ENCODE results near the gene ASB1.
"Not testable (repeated sequence)": the region's sequence is repeated elsewhere in the genome, so short reads cannot be mapped to it uniquely, and the experiment has no call there.

ASB1 gene

GRCh38 chr2:238401551-238401950 is 25.2 kb upstream of the ASB1 start:
- TF ChIP-seq TAF1 (IDR thresholded peaks at IDR 0.05; ENCODE audit: low read depth, low read length): no peak
- no peak for TF ChIP-seq POLR2AphosphoS5 (IDR thresholded peaks at IDR 0.05; ENCODE audit: low read depth, low read length)
- no peak for TF ChIP-seq POLR2A (IDR thresholded peaks at IDR 0.05; ENCODE audit: low read depth, low read length)
- no peak for TF ChIP-seq SPI1 (IDR thresholded peaks at IDR 0.05; ENCODE audit: low read depth, low read length)
- TF ChIP-seq POU2F2 (IDR thresholded peaks at IDR 0.05; ENCODE audit: low read depth, low read length): no peak
- TF ChIP-seq PAX5 (IDR thresholded peaks at IDR 0.05; ENCODE audit: insufficient read depth, low read length, severe bottlenecking): no peak
- no peak for DNase-seq (ENCODE audit: insufficient read length, low spot score)
- FAIRE-seq: no peak

- FAIRE-seq (no peak), DNase-seq (ENCODE audit: insufficient read length, low spot score) (no peak)
- no peak for TF ChIP-seq SPI1 (IDR thresholded peaks at IDR 0.05; ENCODE audit: low read depth, low read length)
- no peak for TF ChIP-seq POU2F2 (IDR thresholded peaks at IDR 0.05; ENCODE audit: low read depth, low read length)
Measured at GRCh38 chr2:238403632-238404405, 22.9 kb upstream of the ASB1 start.

- no peak for TF ChIP-seq POU2F2 (IDR thresholded peaks at IDR 0.05; ENCODE audit: low read depth, low read length)
- TF ChIP-seq PAX5 (IDR thresholded peaks at IDR 0.05; ENCODE audit: insufficient read depth, low read length, severe bottlenecking): no peak
- DNase-seq (ENCODE audit: insufficient read length, low spot score) (no peak), FAIRE-seq (no peak)
Measured at GRCh38 chr2:238404406-238405216, 22.1 kb upstream of the ASB1 start.

GRCh38 chr2:238405217-238405555 is 21.5 kb upstream of the ASB1 start:
- DNase-seq (ENCODE audit: insufficient read length, low spot score); FAIRE-seq: not testable (repeated sequence)

- FAIRE-seq: no peak
- no peak for DNase-seq (ENCODE audit: insufficient read length, low spot score)
- TF ChIP-seq POU2F2 (IDR thresholded peaks at IDR 0.05; ENCODE audit: low read depth, low read length) (no peak), POLR2AphosphoS5 (IDR thresholded peaks at IDR 0.05; ENCODE audit: low read depth, low read length) (no peak), TAF1 (IDR thresholded peaks at IDR 0.05; ENCODE audit: low read depth, low read length) (no peak), POLR2A (IDR thresholded peaks at IDR 0.05; ENCODE audit: low read depth, low read length) (no peak), SPI1 (IDR thresholded peaks at IDR 0.05; ENCODE audit: low read depth, low read length) (no peak), PAX5 (IDR thresholded peaks at IDR 0.05; ENCODE audit: insufficient read depth, low read length, severe bottlenecking) (no peak)
Measured at GRCh38 chr2:238406221-238406997, 20.3 kb upstream of the ASB1 start.

- no peak for FAIRE-seq
- TF ChIP-seq PAX5 (IDR thresholded peaks at IDR 0.05; ENCODE audit: insufficient read depth, low read length, severe bottlenecking): no peak
- no peak for TF ChIP-seq POLR2AphosphoS5 (IDR thresholded peaks at IDR 0.05; ENCODE audit: low read depth, low read length)
- no peak for TF ChIP-seq TAF1 (IDR thresholded peaks at IDR 0.05; ENCODE audit: low read depth, low read length)
- TF ChIP-seq SPI1 (IDR thresholded peaks at IDR 0.05; ENCODE audit: low read depth, low read length): no peak
- DNase-seq (ENCODE audit: insufficient read length, low spot score): no peak
Measured at GRCh38 chr2:238406998-238407285, 19.8 kb upstream of the ASB1 start.

GRCh38 chr2:238407566-238407965 is 19.2 kb upstream of the ASB1 start:
- no peak for FAIRE-seq
- TF ChIP-seq POLR2A (IDR thresholded peaks at IDR 0.05; ENCODE audit: low read depth, low read length) (no peak), SPI1 (IDR thresholded peaks at IDR 0.05; ENCODE audit: low read depth, low read length) (no peak), PAX5 (IDR thresholded peaks at IDR 0.05; ENCODE audit: insufficient read depth, low read length, severe bottlenecking) (no peak), TAF1 (IDR thresholded peaks at IDR 0.05; ENCODE audit: low read depth, low read length) (no peak), POLR2AphosphoS5 (IDR thresholded peaks at IDR 0.05; ENCODE audit: low read depth, low read length) (no peak), POU2F2 (IDR thresholded peaks at IDR 0.05; ENCODE audit: low read depth, low read length) (no peak)
- DNase-seq (ENCODE audit: insufficient read length, low spot score): no peak

GRCh38 chr2:238408615-238409340 is 17.9 kb upstream of the ASB1 start:
- TF ChIP-seq TAF1 (IDR thresholded peaks at IDR 0.05; ENCODE audit: low read depth, low read length) (no peak), SPI1 (IDR thresholded peaks at IDR 0.05; ENCODE audit: low read depth, low read length) (no peak), POLR2A (IDR thresholded peaks at IDR 0.05; ENCODE audit: low read depth, low read length) (no peak), PAX5 (IDR thresholded peaks at IDR 0.05; ENCODE audit: insufficient read depth, low read length, severe bottlenecking) (no peak), POU2F2 (IDR thresholded peaks at IDR 0.05; ENCODE audit: low read depth, low read length) (no peak), POLR2AphosphoS5 (IDR thresholded peaks at IDR 0.05; ENCODE audit: low read depth, low read length) (no peak)
- no peak for DNase-seq (ENCODE audit: insufficient read length, low spot score)
- no peak for FAIRE-seq

- FAIRE-seq: no peak
- TF ChIP-seq POLR2AphosphoS5 (IDR thresholded peaks at IDR 0.05; ENCODE audit: low read depth, low read length): no peak
- TF ChIP-seq TAF1 (IDR thresholded peaks at IDR 0.05; ENCODE audit: low read depth, low read length): no peak
- TF ChIP-seq POLR2A (IDR thresholded peaks at IDR 0.05; ENCODE audit: low read depth, low read length): no peak
- no peak for TF ChIP-seq PAX5 (IDR thresholded peaks at IDR 0.05; ENCODE audit: insufficient read depth, low read length, severe bottlenecking)
- no peak for TF ChIP-seq SPI1 (IDR thresholded peaks at IDR 0.05; ENCODE audit: low read depth, low read length)
- no peak for TF ChIP-seq POU2F2 (IDR thresholded peaks at IDR 0.05; ENCODE audit: low read depth, low read length)
- DNase-seq (ENCODE audit: insufficient read length, low spot score): no peak
Measured at GRCh38 chr2:238409341-238410199, 17.2 kb upstream of the ASB1 start.

Measured in GM12891 (cell line).